Measurements from ENCODE around the gene BPIFB3. TPM values are rescaled to one million over a fixed set of nuclear protein-coding genes. Genes with fewer than 3 reads are reported as not detected.

The BPIFB3 gene
- polyA plus RNA-seq, 1 donor (not counting 4 experiments of a cell fraction or from before 2014, with no cell fraction given): not detected

- Histone ChIP-seq H3K36me3 (ENCODE audit: control insufficient read depth in 2 of 2, extremely low read depth in 1 of 2, insufficient read depth in 2 of 2, low read length in 2 of 2) (no peaks in the 10 kb centered on the region), H3K27me3 (ENCODE audit: control insufficient read depth, extremely low read depth, insufficient read depth, low read length) (no peaks in the 10 kb centered on the region), H3K27ac (ENCODE audit: control insufficient read depth, insufficient read depth, low read length) (no peak overlapping the region), H3K9ac (ENCODE audit: control insufficient read depth, extremely low read depth, insufficient read depth, low read length) (no peak overlapping the region), H2AFZ (ENCODE audit: control insufficient read depth, low read length) (no peak overlapping the region), H3K9me1 (ENCODE audit: control insufficient read depth, extremely low read depth, insufficient read depth, low read length) (no peaks in the 10 kb centered on the region), H3K4me3 (ENCODE audit: control insufficient read depth in 2 of 3, extremely low read depth in 1 of 3, insufficient read depth in 2 of 3, low read depth in 1 of 3, low read length in 3 of 3) (no peak overlapping the region), H3K9me3 (ENCODE audit: control insufficient read depth, low read depth, low read length) (no peaks in the 10 kb centered on the region), H3K4me1 (ENCODE audit: control insufficient read depth, extremely low read depth, insufficient read depth, low read length) (no peaks in the 10 kb centered on the region), H4K20me1 (ENCODE audit: control insufficient read depth, extremely low read depth, insufficient read depth, low read length) (no peaks in the 10 kb centered on the region), H3K4me2 (ENCODE audit: control insufficient read depth, extremely low read depth, insufficient read depth, low read depth, low read length) (no peak overlapping the region), H3K79me2 (ENCODE audit: control insufficient read depth, insufficient read depth, low read length) (no peaks in the 10 kb centered on the region)
- dilution Hi-C loops (cut with MboI; ENCODE audit: extremely low pct_ligation_motif_present, low sequenced_read_pairs): no loop called here
- FAIRE-seq (no peak), DNase-seq (ENCODE audit: low read depth, low spot score) (no peak)
- TF ChIP-seq CTCF (optimal IDR thresholded peaks at IDR 0.05 in 1 of 3, IDR thresholded peaks at IDR 0.05 in 1 of 3, conservative IDR thresholded peaks at IDR 0.05 in 1 of 3; ENCODE audit: extremely low read depth in 1 of 3, insufficient read depth in 2 of 3, low read length in 3 of 3) (no peak), EZH2 (IDR thresholded peaks at IDR 0.05; ENCODE audit: low read length) (no peak)
These were observed 26.6 kb upstream of the BPIFB3 start for GRCh38 chr20:33026779-33027759.

GRCh38 chr20:33027769-33028751, 25.6 kb upstream of the BPIFB3 start:
- Histone ChIP-seq H4K20me1 (ENCODE audit: control insufficient read depth, extremely low read depth, insufficient read depth, low read length) (no peaks in the 10 kb centered on the region), H3K27ac (ENCODE audit: control insufficient read depth, insufficient read depth, low read length) (no peak overlapping the region), H3K9me3 (ENCODE audit: control insufficient read depth, low read depth, low read length) (no peaks in the 10 kb centered on the region), H3K4me2 (ENCODE audit: control insufficient read depth, extremely low read depth, insufficient read depth, low read depth, low read length) (no peak overlapping the region), H3K36me3 (ENCODE audit: control insufficient read depth in 2 of 2, extremely low read depth in 1 of 2, insufficient read depth in 2 of 2, low read length in 2 of 2) (no peaks in the 10 kb centered on the region), H3K27me3 (ENCODE audit: control insufficient read depth, extremely low read depth, insufficient read depth, low read length) (no peaks in the 10 kb centered on the region), H3K9ac (ENCODE audit: control insufficient read depth, extremely low read depth, insufficient read depth, low read length) (no peak overlapping the region), H2AFZ (ENCODE audit: control insufficient read depth, low read length) (no peak overlapping the region), H3K9me1 (ENCODE audit: control insufficient read depth, extremely low read depth, insufficient read depth, low read length) (no peaks in the 10 kb centered on the region), H3K4me3 (ENCODE audit: control insufficient read depth in 2 of 3, extremely low read depth in 1 of 3, insufficient read depth in 2 of 3, low read depth in 1 of 3, low read length in 3 of 3) (no peak overlapping the region), H3K79me2 (ENCODE audit: control insufficient read depth, insufficient read depth, low read length) (no peaks in the 10 kb centered on the region), H3K4me1 (ENCODE audit: control insufficient read depth, extremely low read depth, insufficient read depth, low read length) (no peaks in the 10 kb centered on the region)
- no peak for DNase-seq (ENCODE audit: low read depth, low spot score)
- no peak for FAIRE-seq
- TF ChIP-seq EZH2 (IDR thresholded peaks at IDR 0.05; ENCODE audit: low read length) (no peak), CTCF (optimal IDR thresholded peaks at IDR 0.05 in 1 of 3, IDR thresholded peaks at IDR 0.05 in 1 of 3, conservative IDR thresholded peaks at IDR 0.05 in 1 of 3; ENCODE audit: extremely low read depth in 1 of 3, insufficient read depth in 2 of 3, low read length in 3 of 3) (no peak)
- dilution Hi-C loops (cut with MboI; ENCODE audit: extremely low pct_ligation_motif_present, low sequenced_read_pairs): no loop called here
